Neural cell (in vitro differentiated cells): ENCODE data around the gene GDE1.

ENCODE experiments used
- EP300 ChIP-seq: fragments of 450-650 bp; conservative IDR thresholded peaks from 2 replicates; pipeline ENCODE4 v1.6.1; 2014; ENCODE audit warnings: antibody characterized with exemption, mild to moderate bottlenecking, moderate library complexity; ENCODE audit not compliant: poor library complexity, severe bottlenecking
- MXI1 ChIP-seq: fragments of 450-650 bp; conservative IDR thresholded peaks from 2 replicates; pipeline ENCODE4 v1.6.1; 2014; ENCODE audit warnings: antibody characterized with exemption, mild to moderate bottlenecking; ENCODE audit not compliant: poor library complexity, severe bottlenecking
- POLR2AphosphoS5 ChIP-seq: IDR thresholded peaks from 2 replicates; pipeline ENCODE4 v1.6.1; 2012
- RAD21 ChIP-seq: fragments of 450-650 bp; conservative IDR thresholded peaks from 2 replicates; pipeline ENCODE4 v1.6.1; 2014; ENCODE audit warnings: antibody characterized with exemption, mild to moderate bottlenecking, moderate library complexity
- TF ChIP-seq, protein P1 (sequence below): fragments of 450-650 bp; IDR thresholded peaks from 2 replicates; pipeline ENCODE4 v1.5.1; 2014; ENCODE audit warnings: antibody characterized with exemption, mild to moderate bottlenecking, moderate library complexity; ENCODE audit not compliant: poor library complexity, severe bottlenecking

DNA sequence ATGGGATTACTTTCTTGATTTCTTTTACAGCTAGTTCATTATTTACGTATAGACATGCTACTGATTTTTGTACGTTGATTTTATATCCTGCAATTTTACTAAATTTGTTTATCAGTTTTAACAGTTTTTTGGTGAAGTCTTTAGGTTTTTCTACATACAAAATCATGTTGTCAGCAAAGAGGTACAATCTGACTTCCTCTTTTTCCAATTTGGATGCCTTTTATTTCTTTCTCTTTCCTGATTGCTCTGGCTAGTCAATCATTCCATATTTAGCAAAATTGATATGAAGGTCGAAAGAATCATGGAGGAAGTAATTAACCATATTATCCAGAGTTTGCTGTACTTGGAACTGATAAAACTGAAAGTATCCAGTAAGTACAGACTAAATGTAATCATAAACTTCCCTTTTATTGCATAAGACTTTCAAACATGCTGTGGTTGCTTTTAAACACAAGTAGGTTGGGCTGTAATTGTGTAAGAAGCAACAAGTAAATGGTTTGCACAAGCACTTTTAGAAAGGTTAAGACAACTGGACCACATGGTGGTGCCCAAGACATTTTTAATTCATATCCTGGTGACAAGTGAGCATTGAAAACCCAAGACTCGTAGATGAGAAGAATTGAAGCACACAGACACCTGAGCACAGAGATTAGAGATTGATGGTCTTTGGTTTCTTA lies 8.4 kb downstream of the GDE1 start:
- TF ChIP-seq, protein P1, sequence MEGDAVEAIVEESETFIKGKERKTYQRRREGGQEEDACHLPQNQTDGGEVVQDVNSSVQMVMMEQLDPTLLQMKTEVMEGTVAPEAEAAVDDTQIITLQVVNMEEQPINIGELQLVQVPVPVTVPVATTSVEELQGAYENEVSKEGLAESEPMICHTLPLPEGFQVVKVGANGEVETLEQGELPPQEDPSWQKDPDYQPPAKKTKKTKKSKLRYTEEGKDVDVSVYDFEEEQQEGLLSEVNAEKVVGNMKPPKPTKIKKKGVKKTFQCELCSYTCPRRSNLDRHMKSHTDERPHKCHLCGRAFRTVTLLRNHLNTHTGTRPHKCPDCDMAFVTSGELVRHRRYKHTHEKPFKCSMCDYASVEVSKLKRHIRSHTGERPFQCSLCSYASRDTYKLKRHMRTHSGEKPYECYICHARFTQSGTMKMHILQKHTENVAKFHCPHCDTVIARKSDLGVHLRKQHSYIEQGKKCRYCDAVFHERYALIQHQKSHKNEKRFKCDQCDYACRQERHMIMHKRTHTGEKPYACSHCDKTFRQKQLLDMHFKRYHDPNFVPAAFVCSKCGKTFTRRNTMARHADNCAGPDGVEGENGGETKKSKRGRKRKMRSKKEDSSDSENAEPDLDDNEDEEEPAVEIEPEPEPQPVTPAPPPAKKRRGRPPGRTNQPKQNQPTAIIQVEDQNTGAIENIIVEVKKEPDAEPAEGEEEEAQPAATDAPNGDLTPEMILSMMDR, result no peak
- TF ChIP-seq POLR2AphosphoS5, result no peak
- TF ChIP-seq EP300, result no peak
- TF ChIP-seq RAD21, result no peak
- no peak for TF ChIP-seq MXI1
